Activated naive CD8-positive, alpha-beta T cell treated with anti-CD3 and anti-CD28 coated beads, Interleukin-2, amount 10 ng/mL, durations not matched to agents 7 days and 5 days (primary cell): Measurements from ENCODE around the gene AFF4. TPM values are rescaled to one million over a fixed set of nuclear protein-coding genes. Genes with fewer than 3 reads are reported as not detected.
"Not testable (repeated sequence)": the region's sequence is repeated elsewhere in the genome, so short reads cannot be mapped to it uniquely, and the experiment has no call there.

Experiments
- ATAC-seq: fragments of 150-1000 bp; cut with Tn5 transposase; one replicate; pipeline ENCODE4 v1.10.0; 2021; ENCODE audit warnings: low read depth, moderate library complexity
- POLR2A ChIA-PET: fragments of 350-600 bp; sonication (Branson Sonifier 250); formaldehyde crosslinking; loops from one replicate; lab custom pipeline; 2021; ENCODE audit warnings: antibody characterized with exemption; lab: Charles Lee
- DNase-seq: peaks from one replicate; pipeline ENCODE4 v3.0.0; 2021
- H3K27ac Mint-ChIP-seq: one replicate; pipeline ENCODE4 v1.8.0; 2022; ENCODE audit warnings: mild to moderate bottlenecking, mixed read lengths
- H3K27me3 Mint-ChIP-seq: one replicate; pipeline ENCODE4 v1.8.0; 2022; ENCODE audit warnings: mild to moderate bottlenecking, moderate library complexity, mixed read lengths
- H3K36me3 Mint-ChIP-seq: one replicate; pipeline ENCODE4 v1.8.0; 2021; ENCODE audit warnings: mild to moderate bottlenecking, mixed read lengths
- H3K4me1 Mint-ChIP-seq: one replicate; pipeline ENCODE4 v1.8.0; 2021; ENCODE audit warnings: mixed read lengths
- H3K4me3 Mint-ChIP-seq: one replicate; pipeline ENCODE4 v1.8.0; 2022; ENCODE audit warnings: mild to moderate bottlenecking, moderate library complexity, mixed read lengths
- H3K9me3 Mint-ChIP-seq: one replicate; pipeline ENCODE4 v1.8.0; 2021; ENCODE audit warnings: mixed read lengths
- total RNA-seq, 2 experiments: library from RNA; stranded (reverse); gene quantifications; one replicate each; pipeline ENCODE4 v1.2.3, GENCODE V29; 2021

The AFF4 gene
- total RNA-seq, 2 experiments from 2014 or later, result 40.3 to 42.1 TPM

GRCh38 chr5:132873119-132873929 lies 90.1 kb downstream of the AFF4 start, which contains the start of gene LEAP2:
LEAP2 (plus strand) TSS chr5:132873668; CDS start chr5:132873695, 27 bp downstream.
- ATAC-seq (peak; percentile 32), DNase-seq (no peak)
- Mint-ChIP-seq H3K4me1 (peaks cover 3% of the 10 kb centered on the region), H3K27ac (no peak within 1 kb of the TSS), H3K27me3 (no peaks in the 10 kb centered on the region), H3K4me3 (no peak within 1 kb of the TSS), H3K9me3 (no peaks in the 10 kb centered on the region), H3K36me3 (peaks cover 6% of the 10 kb centered on the region)
- POLR2A ChIA-PET, result no interaction called here

DNA sequence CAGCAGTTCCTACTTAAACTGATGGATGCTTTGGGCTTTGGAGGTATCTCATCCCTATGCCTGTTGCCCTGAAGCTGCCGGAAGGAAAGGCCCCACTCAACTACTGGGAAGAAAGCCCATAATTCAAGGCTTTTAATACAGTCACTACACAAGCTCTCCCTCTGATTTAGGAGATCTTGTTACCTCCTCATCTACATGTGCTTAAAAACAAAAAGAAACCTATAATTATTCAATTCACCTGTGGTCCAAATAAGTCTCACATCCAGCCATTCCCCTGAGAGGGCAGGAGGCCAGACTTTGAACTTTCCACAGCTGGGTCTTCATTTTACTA lies 90.7 kb downstream of the AFF4 start:
- ATAC-seq (no peak), DNase-seq (no peak)
- Mint-ChIP-seq H3K4me3 (no peak overlapping the region), H3K27ac (no peak overlapping the region), H3K27me3 (no peaks in the 10 kb centered on the region), H3K36me3 (peaks cover 6% of the 10 kb centered on the region), H3K4me1 (peaks cover 3% of the 10 kb centered on the region), H3K9me3 (no peaks in the 10 kb centered on the region)
- POLR2A ChIA-PET, result no interaction called here

- no peak overlapping the region for H3K4me3 Mint-ChIP-seq
- no peak overlapping the region for H3K27ac Mint-ChIP-seq
- DNase-seq (no peak), ATAC-seq (no peak)
- H3K4me1 Mint-ChIP-seq, result peaks cover 9% of the 10 kb centered on the region
- peaks cover 8% of the 10 kb centered on the region for H3K36me3 Mint-ChIP-seq
- H3K9me3 Mint-ChIP-seq, result no peaks in the 10 kb centered on the region
- H3K27me3 Mint-ChIP-seq, result no peaks in the 10 kb centered on the region
- POLR2A ChIA-PET, result interaction anchor here (0.6 kb wide), 1 partner anchor 580 kb away, joined by 3 read pairs; no protein-coding TSS in a partner anchor
Observed at GRCh38 chr5:132871459-132872284, 91.8 kb downstream of the AFF4 start.

GRCh38 chr5:132870801-132871200 lies 92.6 kb downstream of the AFF4 start:
- Mint-ChIP-seq H3K27ac (no peak overlapping the region), H3K4me1 (peaks cover 15% of the 10 kb centered on the region), H3K27me3 (no peaks in the 10 kb centered on the region), H3K36me3 (peaks cover 12% of the 10 kb centered on the region), H3K9me3 (no peaks in the 10 kb centered on the region), H3K4me3 (no peak overlapping the region)
- DNase-seq (no peak), ATAC-seq (no peak)
- POLR2A ChIA-PET, result no interaction called here

GRCh38 chr5:132868754-132869153 lies 94.7 kb downstream of the AFF4 start:
- ATAC-seq (no peak), DNase-seq (no peak)
- H3K9me3 Mint-ChIP-seq, result no peaks in the 10 kb centered on the region
- H3K4me3 Mint-ChIP-seq, result no peak overlapping the region
- H3K36me3 Mint-ChIP-seq, result peaks cover 12% of the 10 kb centered on the region
- no peak overlapping the region for H3K27ac Mint-ChIP-seq
- H3K4me1 Mint-ChIP-seq, result peaks cover 21% of the 10 kb centered on the region
- H3K27me3 Mint-ChIP-seq, result no peaks in the 10 kb centered on the region
- POLR2A ChIA-PET, result no interaction called here

- Mint-ChIP-seq H3K9me3 (no peaks in the 10 kb centered on the region), H3K4me1 (peaks cover 21% of the 10 kb centered on the region), H3K36me3 (peaks cover 12% of the 10 kb centered on the region), H3K4me3 (peak overlapping the region; percentile 100), H3K27ac (peak overlapping the region; percentile 100), H3K27me3 (peaks cover 3% of the 10 kb centered on the region)
- ATAC-seq, result no peak
- DNase-seq, result no peak
- POLR2A ChIA-PET, result interaction anchor here (0.6 to 1.7 kb wide), 8 partner anchors 10 to 310 kb away, joined by 3 to 7 read pairs (median 4); partner anchors contain the start of genes HSPA4 and RAD50
Observed at GRCh38 chr5:132867046-132867451, 96.4 kb downstream of the AFF4 start.

DNA sequence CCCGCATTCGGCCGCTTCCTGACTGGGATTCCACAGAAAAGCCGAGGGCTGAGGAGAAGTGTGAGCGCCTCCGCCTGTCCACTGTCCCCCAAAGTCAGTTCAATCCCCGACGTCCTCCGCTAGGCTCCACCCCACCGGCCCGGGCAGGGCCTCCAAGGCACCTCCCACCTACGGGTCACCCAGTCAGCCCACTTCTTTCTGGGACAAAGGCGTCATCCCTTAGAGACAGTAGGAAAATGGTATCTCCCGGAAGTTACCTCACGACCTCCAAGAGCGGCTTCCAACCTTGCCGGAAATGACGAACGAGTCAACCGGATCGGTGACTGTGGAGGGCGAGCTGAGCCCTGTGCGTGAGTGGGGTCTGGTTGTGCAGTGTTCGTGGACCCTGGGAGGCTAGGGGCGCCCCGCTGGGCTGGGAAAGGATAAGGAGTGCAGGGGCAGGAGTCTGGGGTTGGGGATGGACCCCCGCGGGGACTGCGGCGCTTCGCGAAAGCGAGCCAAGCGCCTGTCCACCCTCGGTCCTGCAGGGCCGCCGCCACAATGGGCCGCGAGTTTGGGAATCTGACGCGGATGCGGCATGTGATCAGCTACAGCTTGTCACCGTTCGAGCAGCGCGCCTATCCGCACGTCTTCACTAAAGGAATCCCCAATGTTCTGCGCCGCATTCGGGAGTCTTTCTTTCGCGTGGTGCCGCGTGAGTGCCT lies 96.9 kb downstream of the AFF4 start, which contains the start of the genes GDF9 and UQCRQ:
Gene GDF9 (minus strand): TSS at position 128 of the 704 bp plus-strand sequence. CDS start 1,936 bp downstream, outside the sequence.
Gene UQCRQ (plus strand): TSS at position 301 of the 704 bp plus-strand sequence. CDS start 240 bp downstream, at position 541.
- H3K4me1 Mint-ChIP-seq, result peaks cover 21% of the 10 kb centered on the region
- POLR2A ChIA-PET, result interaction anchor here (0.9 to 1.7 kb wide), 10 partner anchors 11 to 409 kb away, joined by 3 to 7 read pairs (median 4); partner anchors contain the start of genes HSPA4 and RAD50

DNA sequence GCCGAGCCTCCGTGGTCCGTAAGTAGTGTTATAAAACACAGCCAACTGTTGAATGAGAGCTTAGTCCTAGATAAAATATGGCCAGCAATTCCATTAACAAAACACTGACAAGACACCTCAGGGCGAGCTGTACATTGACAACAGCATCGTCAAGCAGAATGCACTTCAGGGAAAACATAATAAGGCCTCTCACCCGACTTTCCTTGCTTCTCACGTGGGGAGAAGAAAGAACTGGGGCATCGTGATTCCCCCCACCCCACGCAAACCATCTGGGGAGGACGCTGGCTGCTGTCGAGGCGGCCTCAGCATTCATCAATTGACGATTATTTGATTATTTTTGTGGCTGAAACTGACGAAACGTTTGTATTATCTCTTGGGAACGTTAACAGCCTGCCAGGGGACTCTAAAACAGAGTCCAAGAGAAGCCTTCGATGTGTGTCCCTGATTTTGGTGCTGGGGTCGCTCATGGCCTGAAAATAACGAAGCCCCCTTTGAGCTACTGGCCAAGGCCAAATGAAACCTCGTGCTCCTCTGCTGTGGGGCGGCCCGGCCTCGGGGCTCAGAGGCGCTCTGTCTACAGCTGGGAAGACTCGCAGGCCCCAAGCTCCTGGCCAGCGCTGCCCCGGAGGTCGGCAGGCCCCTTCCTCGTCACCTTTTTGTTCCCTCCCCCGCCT lies 97.6 kb downstream of the AFF4 start:
- H3K4me3 Mint-ChIP-seq, result peak overlapping the region; percentile 100
- peak overlapping the region; percentile 100 for H3K27ac Mint-ChIP-seq
- POLR2A ChIA-PET, result interaction anchor here (0.7 to 1.7 kb wide), 11 partner anchors 11 to 408 kb away, joined by 3 to 7 read pairs (median 4); partner anchors contain the start of genes HSPA4 and RAD50

More for the DNA sequence above, 96.9 kb downstream of the AFF4 start, which contains the start of the genes GDF9 and UQCRQ:
- peak within 1 kb of the TSS; percentile 100 for H3K27ac Mint-ChIP-seq
- H3K36me3 Mint-ChIP-seq, result peaks cover 12% of the 10 kb centered on the region
- no peaks in the 10 kb centered on the region for H3K9me3 Mint-ChIP-seq
- peaks cover 5% of the 10 kb centered on the region for H3K27me3 Mint-ChIP-seq
- peak; percentile 98 for ATAC-seq
- peak within 1 kb of the TSS; percentile 100 for H3K4me3 Mint-ChIP-seq
- DNase-seq, result peak; percentile 87

DNA sequence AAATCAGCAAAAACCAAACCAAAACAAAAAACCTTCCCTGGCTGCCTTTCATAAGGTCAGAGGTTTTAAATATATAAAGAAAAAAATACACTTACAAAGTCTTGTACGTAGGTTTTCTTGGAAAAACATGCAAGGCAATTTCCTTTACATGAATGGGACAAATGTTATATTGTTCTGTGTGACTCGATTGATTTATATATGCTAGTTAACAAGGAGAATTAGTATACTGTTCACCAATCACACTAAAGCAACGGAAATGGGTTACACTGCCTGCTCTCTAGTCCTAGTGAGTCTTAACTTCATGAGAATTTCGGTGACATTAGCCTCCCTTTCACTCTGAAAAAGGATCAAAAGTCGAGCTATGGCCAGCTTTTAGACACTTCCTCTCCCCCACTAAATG lies 102.7 kb downstream of the AFF4 start:
- POLR2A ChIA-PET, result no interaction called here
- Mint-ChIP-seq H3K36me3 (no peaks in the 10 kb centered on the region), H3K27me3 (peaks cover 10% of the 10 kb centered on the region), H3K4me1 (peaks cover 5% of the 10 kb centered on the region), H3K27ac (no peak overlapping the region), H3K9me3 (no peaks in the 10 kb centered on the region), H3K4me3 (no peak overlapping the region)
- no peak for ATAC-seq
- DNase-seq, result no peak

More for the DNA sequence above, 97.6 kb downstream of the AFF4 start:
- no peak for DNase-seq
- ATAC-seq, result peak; percentile 40
- Mint-ChIP-seq H3K4me1 (peaks cover 21% of the 10 kb centered on the region), H3K27me3 (peaks cover 6% of the 10 kb centered on the region), H3K36me3 (peaks cover 12% of the 10 kb centered on the region), H3K9me3 (no peaks in the 10 kb centered on the region)

GRCh38 chr5:132859889-132860437 lies 103.5 kb downstream of the AFF4 start:
- H3K9me3 Mint-ChIP-seq, result no peaks in the 10 kb centered on the region
- POLR2A ChIA-PET, result no interaction called here
- H3K27me3 Mint-ChIP-seq, result peaks cover 16% of the 10 kb centered on the region
- no peak overlapping the region for H3K27ac Mint-ChIP-seq
- no peaks in the 10 kb centered on the region for H3K36me3 Mint-ChIP-seq
- no peak for DNase-seq
- no peak for ATAC-seq
- no peak overlapping the region for H3K4me3 Mint-ChIP-seq
- no peaks in the 10 kb centered on the region for H3K4me1 Mint-ChIP-seq

DNA sequence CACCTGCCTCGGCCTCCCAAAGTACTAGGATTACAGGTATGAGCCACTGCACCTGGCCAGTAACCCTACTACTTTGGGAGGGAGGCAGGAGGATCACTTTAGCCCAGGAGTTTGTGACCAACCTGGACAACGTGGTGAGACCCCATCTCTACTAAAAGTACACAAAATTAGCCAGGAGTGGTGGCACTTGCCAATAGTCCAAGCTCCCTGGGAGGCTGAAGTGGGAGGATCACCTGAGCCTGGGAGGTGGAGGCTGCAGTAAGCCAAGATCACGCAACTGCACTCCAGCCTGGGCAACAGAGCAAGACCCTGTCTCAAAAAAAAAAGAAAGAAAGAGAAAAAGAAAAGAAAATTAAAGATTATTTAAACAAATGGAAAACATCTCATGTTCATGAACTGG lies 107.4 kb downstream of the AFF4 start:
- Mint-ChIP-seq H3K27me3 (peaks cover 11% of the 10 kb centered on the region), H3K4me1 (peaks cover 5% of the 10 kb centered on the region), H3K27ac (no peak overlapping the region), H3K9me3 (no peaks in the 10 kb centered on the region), H3K4me3 (no peak overlapping the region), H3K36me3 (no peaks in the 10 kb centered on the region)
- DNase-seq, result no peak
- POLR2A ChIA-PET, result interaction anchor here (0.6 kb wide), 1 partner anchor 19 kb away, joined by 3 read pairs; no protein-coding TSS in a partner anchor
- ATAC-seq, result no peak

DNA sequence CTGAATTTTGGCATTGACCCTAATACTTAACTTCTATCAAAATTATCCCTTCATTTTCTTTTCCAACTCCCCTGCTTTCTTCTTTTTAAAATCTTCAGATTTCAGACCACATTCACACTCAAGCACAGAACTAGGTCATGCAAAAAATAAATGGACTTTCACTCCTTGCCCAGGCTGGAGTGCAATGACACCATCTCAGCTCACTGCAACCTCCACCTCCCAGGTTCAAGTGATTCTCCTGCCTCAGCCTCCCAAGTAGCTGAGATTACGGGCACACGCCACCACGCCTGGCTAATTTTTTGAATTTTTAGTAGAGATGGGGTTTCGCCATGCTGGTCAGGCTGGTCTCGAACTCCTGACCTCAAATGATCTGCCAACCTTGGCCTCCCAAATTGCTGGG lies 108.4 kb downstream of the AFF4 start:
- H3K36me3 Mint-ChIP-seq, DNase-seq, POLR2A ChIA-PET, ATAC-seq, H3K27ac Mint-ChIP-seq, H3K4me1 Mint-ChIP-seq, H3K4me3 Mint-ChIP-seq, H3K9me3 Mint-ChIP-seq: not testable (repeated sequence)
- H3K27me3 Mint-ChIP-seq, result peaks cover 14% of the 10 kb centered on the region
